Hepatic stellate cell (primary cell): ENCODE data around the gene MED4.

Experiments
- DNase-seq: peaks from one replicate; pipeline ENCODE4 v3.0.0; 2011; ENCODE audit warnings: low spot score

The MED4 gene, protein sequence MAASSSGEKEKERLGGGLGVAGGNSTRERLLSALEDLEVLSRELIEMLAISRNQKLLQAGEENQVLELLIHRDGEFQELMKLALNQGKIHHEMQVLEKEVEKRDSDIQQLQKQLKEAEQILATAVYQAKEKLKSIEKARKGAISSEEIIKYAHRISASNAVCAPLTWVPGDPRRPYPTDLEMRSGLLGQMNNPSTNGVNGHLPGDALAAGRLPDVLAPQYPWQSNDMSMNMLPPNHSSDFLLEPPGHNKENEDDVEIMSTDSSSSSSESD

DNA sequence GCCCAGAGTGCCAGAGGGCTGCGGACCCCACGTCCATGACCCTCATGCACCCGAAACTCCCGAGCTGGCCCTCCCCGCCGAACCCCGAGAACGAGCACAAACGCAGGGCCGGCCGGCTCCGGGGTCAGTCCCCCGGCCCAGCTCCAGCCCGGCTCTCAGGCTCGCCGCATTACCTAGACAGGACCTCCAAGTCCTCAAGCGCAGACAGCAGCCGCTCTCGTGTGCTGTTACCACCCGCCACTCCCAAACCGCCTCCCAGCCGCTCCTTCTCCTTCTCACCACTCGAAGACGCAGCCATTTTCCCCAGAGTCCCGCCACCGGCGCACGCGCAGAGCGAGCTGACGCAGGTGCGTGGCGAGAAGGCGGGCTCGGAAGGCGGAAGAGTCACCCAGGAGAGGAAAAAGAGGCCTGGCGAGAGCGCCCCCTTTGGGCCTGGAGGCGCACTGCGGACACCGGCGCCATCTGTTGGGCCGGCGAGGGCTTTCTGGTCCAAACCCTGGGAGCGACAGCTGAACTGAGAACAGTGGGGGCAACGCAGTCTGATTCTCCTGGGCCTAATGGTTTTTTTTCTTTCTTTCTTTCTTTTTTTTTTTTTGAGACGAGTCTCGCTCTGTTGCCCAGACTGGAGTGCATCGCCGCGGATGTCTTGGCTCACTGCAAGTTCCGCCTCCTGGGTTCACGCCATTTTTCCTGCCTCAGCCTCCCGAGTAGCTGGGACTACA, at the start of gene MED4:
Gene MED4, minus strand, starts transcription at position 324 of the 722 bp plus-strand sequence. Its CDS starts 26 bp downstream, at position 298.
- peak; percentile 96 for DNase-seq

DNA sequence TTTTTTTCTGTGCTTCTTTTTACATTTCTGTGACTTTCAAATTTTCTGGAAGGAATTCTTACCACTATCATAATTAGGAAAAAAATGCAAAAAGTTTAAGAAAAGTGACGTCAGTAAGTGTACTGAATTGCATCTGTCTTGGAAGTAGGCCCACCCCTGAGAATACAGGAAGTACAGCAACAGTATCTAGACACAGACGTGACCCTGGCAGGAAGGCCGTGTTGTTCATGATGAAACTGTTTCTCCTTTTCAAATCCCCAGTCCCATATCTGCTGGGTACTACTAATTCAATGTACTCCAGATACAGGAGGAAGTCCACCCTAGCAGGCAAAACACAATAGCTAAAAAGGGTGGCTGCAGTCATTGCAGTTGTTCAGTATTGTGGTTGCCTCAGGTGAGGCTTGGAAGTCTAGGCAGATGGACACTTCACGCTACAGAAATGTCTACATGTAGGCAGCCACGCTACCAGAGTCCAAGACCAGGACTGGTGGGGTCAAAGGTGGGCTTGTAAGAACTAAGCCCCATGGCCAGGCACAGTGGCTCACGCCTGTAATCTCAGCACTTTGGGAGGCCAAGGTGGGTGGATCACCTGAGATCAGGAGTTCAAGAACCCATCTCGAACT, 49.6 kb upstream of the MED4 start:
- no peak for DNase-seq

DNA sequence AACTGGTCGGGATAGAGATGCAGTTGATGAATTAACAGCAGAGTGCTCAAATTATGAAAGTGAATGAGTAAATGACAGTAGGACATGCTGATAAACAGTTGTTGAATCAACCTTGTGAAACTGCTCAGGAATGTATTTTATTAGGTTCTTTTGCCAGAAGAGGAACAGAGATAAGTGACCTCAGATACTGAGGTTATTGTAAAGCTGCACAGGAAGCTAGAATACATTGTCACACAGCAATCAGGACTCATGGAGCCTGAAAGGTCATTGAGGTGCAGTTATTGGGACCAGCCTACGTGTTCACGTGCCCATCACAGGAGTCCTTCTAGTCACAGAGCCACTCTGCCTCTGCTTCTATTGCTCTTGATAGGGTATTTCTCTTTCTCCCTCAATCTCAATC, 47.5 kb upstream of the MED4 start:
- DNase-seq: no peak

DNA sequence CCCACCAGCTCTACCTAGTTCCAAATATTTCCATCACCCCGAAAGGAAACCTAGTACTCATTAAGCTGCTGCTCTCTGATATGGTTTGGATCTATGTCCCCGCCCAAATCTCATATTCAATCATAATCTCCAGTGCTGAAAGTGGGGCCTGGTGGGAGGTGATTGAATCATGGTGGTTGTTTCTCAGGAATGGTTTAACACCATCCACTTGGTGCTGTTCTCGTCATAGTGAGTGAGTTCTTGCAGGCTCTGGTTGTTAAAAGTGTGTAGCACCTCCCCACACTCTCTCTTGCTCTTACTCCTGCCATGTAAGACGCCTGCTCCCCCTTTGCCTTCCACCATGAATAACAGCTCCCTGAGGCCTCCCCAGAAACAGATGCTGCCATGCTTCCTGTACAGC, 43.4 kb upstream of the MED4 start:
- DNase-seq: no peak

DNA sequence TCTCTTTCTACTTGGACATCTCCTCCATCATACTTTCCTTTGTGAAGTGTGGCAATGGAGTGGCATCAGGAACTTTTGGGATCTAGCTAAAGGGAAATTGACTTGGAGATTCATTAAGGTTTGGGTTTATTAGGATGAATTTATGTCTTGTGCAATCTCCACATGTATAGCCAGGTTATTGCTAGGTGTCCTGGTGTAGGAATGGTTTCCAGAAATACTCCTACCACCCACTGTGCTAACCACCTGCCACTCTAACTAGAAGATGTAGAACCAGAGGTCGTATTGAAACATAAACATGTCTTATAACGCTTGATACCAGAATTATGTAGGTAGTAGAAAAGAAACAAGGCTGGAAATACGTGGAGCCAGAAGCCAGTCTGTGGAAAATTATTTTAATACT, 38.1 kb upstream of the MED4 start:
- no peak for DNase-seq

DNA sequence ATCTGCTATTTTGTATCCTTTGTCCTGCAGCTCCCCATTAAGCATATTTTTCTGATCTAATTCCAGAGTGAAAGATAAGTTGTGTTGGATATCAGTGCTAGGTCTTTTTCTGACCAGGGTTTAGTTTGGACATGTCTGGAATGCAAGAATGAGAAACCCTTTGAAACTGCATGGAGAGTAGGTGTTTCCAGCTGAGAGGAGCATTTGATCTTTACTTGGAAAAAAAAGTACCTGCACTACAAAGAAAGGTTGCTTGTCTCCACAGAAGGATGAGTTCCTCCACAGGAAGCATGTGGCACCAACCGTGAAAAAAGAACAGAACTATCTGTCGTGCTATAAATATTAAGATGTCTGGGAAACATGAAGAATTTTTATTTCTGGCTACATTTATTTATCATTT, 36.6 kb upstream of the MED4 start:
- DNase-seq: no peak

DNA sequence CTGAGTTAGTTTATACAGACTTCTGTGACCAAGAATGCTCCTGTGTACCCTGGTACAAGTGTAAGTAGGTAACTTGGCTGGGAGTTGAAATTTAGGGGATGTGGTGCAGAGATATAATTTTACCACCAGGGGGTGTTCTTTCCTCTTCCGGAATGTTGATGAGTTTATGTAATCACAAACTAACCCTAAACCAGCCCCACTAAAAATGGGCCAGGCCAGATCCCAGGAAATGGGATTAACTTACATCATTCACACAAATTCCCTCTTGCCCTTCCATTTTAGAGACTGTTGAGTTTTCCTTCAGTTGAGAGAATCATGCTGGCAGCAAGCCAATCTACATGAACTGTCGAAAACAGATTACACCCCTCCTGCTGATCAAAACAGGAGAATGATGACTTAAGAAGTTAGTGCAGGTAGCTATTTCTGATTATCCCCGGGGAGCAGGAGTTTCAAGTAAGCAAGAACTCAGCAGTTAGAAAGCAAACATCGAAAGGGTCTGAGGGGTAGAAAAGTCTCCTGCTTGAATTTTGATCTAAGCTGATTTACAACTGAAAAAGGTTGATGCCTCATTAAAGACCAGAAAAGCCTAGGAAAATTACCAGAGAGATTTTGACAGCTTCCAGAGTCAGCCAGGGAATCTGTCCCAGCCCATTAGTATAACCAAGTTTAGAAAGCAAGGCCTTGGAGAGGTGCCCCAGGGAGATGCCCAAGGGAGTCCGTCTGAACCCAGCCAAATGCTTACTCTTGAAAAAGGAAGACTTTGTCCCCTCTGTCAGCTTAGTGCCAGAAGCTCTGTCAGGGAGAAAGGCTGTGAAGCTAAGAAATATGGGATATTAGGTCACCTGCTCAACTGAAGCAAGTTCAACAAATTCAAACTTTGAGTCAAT, 32.3 kb upstream of the MED4 start:
- DNase-seq: peak; percentile 47

DNA sequence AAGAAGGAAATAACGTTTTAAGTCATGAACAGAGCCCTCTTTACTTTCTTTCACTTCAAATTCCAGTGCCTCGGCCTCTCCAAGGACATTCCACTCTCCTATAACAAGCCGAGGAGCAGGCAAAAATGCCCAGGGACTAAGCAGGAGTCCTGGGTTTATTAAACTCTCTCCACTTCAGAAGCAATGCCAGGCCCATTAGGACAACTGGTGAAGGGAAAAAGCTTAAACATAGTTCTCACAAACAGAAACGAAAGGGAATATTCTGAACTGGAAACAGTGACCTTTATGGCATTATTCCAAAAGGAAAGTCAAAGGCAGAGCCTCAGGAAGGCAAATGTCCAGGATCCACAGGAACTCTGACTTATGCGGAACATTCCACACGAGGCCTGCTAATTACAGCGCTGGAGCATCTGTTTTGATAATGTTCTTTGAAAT, 30.9 kb upstream of the MED4 start:
- DNase-seq: no peak

DNA sequence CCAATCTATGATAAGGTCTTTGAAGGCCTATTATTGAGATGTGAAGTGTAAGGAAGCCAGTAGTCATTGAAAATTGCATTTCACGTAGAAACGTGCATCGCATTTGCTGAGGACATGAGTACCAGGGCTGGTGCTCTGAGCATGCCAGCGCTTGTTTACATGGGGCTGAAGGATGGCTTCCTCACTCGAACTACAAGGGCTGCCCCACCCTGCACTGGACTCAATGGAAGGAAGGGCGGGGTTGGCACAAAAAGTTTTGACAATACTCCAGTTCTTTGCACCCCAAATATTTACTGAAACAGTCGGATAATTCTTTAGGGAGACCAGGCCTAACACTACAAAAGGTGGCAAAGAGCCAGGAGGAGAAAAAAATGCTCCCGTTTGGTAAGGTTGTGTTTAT, 28.9 kb upstream of the MED4 start:
- DNase-seq: no peak

DNA sequence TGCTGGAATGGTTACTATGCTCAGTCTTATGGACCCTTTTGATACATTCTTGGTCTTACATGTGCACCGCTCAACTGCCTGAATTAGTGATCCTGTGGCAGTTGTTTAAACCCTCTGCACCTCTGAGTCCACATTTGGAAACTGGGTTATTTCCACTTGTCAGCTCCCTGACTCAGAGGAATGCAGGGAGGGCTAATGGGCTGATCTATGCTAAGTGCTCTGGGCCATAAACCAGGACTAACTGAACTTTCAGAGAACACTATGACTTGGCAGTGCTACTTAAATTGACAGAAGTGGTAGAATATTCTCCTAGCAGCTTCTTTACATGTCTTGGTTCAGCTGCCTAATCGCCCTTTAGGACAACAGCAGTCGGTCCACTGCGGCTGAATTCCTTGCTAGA, 26.8 kb upstream of the MED4 start:
- DNase-seq: no peak

DNA sequence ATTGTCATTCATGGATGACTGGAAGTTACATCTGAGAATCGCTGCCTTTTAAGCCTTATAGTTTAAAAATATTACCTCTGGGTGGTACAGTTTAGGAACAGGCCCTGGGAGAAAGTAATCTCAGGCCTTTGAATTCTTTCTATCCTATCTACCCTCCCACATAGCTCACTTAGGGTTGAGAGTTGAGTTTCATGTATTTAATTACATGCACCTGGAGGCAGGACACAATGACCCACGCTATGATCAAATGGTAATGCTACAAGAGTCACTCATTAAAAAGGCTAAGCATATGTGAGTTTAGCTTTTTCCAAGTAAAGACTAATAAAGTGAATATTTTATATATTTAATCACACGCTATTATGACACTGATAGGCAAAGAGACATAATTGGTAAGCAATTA, 25.3 kb upstream of the MED4 start:
- DNase-seq: no peak

DNA sequence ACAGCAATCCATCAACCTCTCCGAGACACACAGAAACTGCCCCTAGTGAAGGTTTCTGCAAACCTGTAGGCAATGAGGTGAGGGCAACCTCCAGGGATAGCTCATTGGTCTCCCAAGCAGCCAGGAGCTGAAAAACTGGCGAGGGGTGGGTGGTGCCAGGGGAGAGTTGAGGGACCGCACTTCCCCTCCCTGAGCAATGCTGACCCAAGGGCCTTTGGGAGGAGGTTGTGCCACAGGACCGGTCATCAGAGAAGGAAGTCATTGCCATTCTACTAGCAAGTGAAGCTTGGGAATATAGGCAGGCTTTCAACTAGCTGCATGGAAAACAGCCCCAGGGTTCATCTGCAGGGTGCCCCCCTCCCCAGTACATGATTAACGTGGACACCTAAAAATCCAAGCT, 23.1 kb upstream of the MED4 start:
- DNase-seq: no peak

DNA sequence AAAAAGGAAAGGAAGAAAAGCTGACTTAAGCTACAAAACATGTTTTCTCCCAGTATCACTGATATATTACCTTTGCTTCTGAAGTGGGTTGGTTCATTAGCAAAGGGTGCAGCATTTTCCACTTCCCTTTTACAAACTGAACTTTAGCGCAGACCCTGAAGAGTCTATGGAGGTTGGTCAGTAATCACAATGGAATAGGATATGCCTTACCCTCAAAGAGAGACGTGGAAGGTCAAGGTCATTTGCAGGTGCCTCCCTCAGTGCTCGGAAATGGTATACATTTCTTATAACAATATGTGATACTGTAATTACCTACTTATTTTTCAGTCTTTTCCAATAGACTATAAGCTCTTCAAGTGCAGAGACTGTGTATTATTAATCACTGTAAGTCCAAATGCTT, 21.9 kb upstream of the MED4 start:
- DNase-seq: no peak

DNA sequence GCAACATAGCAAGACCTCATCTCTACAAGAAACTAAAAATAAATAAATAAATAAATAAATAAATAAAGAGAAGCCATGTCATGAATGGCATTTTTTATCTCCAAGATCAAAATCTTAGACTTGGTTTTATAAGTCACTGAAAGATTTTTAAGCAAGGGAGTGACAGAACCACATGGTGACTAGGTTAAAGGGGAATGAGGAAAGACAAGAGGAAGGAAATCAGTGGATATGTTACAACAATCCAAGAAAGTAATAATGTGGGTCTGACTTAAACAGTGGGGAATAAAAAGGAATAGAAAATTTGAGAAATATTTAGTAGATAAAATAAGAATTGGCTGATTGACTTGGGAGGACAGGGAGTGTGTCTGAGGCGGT, 18.8 kb upstream of the MED4 start:
- DNase-seq: no peak

DNA sequence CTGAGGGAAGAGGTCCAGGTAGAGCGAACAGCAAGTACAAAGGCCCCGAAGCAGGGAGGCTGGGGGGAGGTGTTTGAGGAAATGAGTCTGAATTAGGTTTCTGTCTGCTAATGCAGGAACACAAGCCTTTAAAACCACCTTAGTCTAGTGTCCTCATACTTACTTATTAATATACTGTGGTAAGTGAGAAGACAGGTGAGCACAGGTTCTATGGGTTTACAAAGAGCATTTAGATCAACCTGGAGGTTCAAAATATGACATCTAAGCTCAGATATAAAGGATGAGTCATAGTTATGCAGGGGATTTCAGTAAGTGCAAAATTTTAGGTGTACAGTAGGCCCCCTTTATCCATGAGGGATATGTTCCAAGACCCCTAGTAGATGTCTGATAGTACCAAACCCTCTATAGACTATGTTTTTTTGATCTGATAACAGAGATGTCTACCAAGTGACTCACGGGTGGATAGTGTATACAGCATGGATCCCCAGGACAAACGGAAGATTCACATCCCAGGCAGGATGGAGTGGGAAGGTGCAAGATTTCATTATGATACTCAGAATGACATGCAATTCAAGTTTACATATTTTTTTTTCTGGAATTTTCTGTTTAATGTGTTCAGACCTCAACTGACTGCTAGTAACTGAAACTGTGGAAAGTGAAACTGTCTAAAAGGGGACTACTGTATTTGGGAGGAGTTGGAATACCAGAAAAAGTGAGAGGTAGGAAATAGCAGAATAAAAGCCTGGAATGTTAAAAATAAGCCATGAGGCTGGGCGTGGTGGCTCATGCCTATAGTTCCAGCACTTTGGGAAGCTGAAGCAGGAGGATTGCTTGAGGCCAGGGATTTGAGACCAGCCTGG, 18.2 kb upstream of the MED4 start:
- no peak for DNase-seq

DNA sequence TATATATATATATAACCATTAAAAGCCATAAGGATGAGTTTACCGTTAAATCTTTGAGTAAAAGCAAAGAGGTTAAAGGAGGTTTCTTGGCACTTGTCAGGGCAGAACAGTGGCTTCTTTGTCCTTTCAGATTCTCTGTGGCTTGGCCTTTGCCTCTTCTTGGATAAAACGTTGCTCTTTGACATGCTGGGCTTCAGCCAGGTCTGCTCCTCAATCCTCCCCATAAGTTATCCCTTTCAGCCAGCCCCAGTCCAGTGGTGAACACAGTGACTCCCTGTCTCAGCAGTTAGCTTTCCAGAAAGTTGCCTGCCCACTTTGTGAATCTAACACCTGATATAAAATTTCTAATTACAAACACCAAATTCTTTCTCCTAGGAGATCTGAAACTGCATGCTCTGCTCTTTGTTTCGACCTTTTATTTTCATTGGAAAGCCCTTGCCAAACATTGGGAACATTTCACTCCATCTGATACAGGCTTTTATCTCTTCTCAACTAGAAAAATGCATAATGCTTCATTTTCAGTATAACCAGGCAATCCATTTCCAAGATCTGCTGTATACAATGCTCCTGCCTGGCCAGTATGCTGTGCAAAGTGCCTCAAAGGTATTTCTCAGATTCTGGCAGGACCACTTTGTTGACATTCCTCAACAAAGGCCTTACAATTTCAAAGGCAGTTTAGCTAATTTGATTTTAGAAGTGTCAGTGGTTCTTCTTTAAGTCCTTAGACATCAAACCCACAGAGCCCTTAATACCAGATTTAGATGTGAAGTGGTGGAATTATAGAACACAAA, 16.2 kb upstream of the MED4 start:
- DNase-seq: no peak

DNA sequence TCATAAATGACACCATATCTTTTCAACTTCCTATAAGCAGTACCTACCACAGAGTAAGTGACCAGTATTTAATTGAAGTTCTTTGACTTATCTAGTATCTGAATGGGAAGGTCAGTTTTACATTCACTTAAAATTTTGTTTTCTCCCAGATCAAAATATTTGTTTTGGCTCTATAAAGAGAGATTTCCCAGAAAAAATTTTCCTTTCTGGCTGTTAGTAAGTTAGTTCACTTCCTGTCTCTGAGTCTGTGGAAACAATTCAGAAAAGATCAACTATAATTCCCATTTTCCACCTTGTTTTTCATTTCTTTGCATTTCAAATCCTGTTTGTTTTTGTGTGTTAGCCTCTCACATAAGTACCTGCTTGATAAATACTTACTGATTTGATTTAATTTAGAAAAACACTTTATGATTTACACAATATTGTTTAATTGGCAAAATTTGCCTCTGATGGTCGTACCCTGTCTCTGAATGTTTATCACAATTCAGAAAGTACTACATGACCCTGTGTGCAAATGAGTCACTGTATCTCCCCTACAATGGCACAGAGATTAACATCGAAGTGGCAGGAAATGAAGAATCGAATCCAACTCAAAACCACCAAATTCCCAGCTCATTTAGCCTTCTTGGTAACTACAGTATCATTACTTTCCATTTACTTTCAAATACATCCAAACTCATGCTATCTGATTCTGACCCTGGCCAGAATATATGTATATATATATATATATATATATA, 15.4 kb upstream of the MED4 start:
- no peak for DNase-seq

DNA sequence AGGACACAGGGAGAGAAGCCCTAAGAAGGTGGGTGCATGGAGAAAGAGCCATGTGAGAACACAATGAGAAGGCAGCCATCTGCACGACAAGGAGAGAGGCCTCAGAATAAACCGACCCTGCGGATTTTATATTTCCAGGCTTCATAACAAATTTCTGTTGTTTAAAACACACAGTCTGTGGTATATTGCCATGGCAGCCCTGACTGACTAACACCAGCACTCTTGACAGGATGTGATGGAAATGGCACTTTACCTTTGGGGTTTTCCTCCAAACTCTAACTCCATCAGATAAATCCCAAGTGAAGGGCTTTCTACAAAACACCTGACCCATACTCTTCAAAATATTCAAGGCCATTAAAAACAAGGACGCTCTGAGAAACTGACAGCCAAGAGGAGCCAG, 13.2 kb upstream of the MED4 start:
- no peak for DNase-seq

DNA sequence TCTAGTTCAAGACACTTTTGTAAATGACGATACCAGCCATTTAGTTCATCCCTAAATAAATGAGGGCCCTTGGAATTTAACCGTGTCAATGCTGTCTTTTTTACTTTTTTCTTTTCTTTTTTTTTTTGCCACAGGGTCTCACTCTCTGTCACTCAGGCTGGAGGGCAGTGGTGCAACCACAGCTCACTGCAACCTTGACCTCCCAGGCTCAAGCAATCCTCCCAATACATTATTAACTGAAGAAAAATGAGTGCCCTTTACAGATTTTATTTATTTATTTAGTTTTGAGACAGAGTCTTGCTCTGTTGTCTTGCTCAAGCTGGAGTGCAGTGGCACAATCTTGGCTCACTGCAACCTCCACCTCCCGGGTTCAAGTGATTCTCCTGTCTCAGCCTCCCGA, 2.9 kb upstream of the MED4 start:
- no peak for DNase-seq

DNA sequence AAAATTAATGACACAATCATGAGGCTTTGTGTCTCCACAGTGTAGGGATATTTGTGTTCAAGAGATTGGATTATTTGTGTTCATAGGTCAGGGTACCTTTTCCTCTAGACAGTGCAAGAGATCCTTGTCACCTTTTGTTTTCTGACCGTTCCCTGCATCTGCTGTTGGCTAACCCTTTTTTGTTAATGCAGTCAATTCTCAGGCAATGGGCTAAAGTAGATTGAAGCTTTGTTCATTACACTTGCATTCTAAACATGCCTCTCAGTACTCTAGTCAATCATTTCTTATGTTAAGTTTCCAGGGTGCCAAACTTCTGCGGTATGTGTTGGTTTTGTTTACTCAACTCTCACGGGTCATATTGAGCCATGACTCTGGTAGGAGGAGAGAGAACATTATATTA, 1.8 kb upstream of the MED4 start:
- no peak for DNase-seq
